ENCODE data around the gene SLC9A3.

GRCh38 chr5:491856-492155, 32.4 kb downstream of the SLC9A3 start:
- TF ChIP-seq ELF4 (IDR thresholded peaks at IDR 0.05) (no peak), BHLHE40 (IDR thresholded peaks at IDR 0.05; ENCODE audit: borderline replicate concordance) (no peak), FOXM1 (IDR thresholded peaks at IDR 0.05; ENCODE audit: borderline replicate concordance) (no peak), CTBP1 (IDR thresholded peaks at IDR 0.05; ENCODE audit: borderline replicate concordance) (no peak), SP1 (IDR thresholded peaks at IDR 0.05) (no peak), NFRKB (IDR thresholded peaks at IDR 0.05) (no peak), LEF1 (IDR thresholded peaks at IDR 0.05; ENCODE audit: borderline replicate concordance) (no peak), FOXK2 (IDR thresholded peaks at IDR 0.05) (no peak), ARNT (IDR thresholded peaks at IDR 0.05) (no peak), ZNF384 (IDR thresholded peaks at IDR 0.05) (no peak), L3MBTL2 (conservative IDR thresholded peaks at IDR 0.05) (no peak), FOXA1 (IDR thresholded peaks at IDR 0.05) (no peak), SUZ12 (IDR thresholded peaks at IDR 0.05) (no peak), TARDBP (IDR thresholded peaks at IDR 0.05) (no peak)
